Uterus (tissue), 4 donors: Measurements from ENCODE around the gene P2RY2. TPM values are rescaled to one million over a fixed set of nuclear protein-coding genes. Genes with fewer than 3 reads are reported as not detected.
A peak's percentile ranks its signal among the peaks of the same experiment; 100 is the strongest.

Experiments
- DNase-seq, 2 donors: peaks; one replicate each; pipeline ENCODE4 v3.0.0-alpha.2; 2019 to 2020
- H3K27ac ChIP-seq, 2 donors: fragments of 200-600 bp; sonication (generic); 1 replicate in 1 of 2; 2 replicates in 1 of 2; pipeline ENCODE4 v1.5.1; 2016 to 2018
- H3K27me3 ChIP-seq, 2 donors: fragments of 200-600 bp; sonication (generic); one replicate each; pipeline ENCODE4 v1.5.1; 2018 to 2019; ENCODE audit warnings: control low read depth in 1 of 2
- H3K36me3 ChIP-seq, 2 donors: fragments of 200-600 bp; sonication (generic); one replicate each; pipeline ENCODE4 v1.5.1; 2019; ENCODE audit warnings: control low read depth in 1 of 2
- H3K4me1 ChIP-seq, 2 donors: fragments of 200-600 bp; sonication (generic); one replicate each; pipeline ENCODE4 v1.5.1; 2018 to 2019; ENCODE audit warnings: control low read depth in 1 of 2
- H3K4me3 ChIP-seq, 2 donors: fragments of 200-600 bp; sonication (generic); 1 replicate in 1 of 2; 2 replicates in 1 of 2; pipeline ENCODE4 v1.5.1; 2018 to 2019; ENCODE audit warnings: mild to moderate bottlenecking in 1 of 2
- H3K9me3 ChIP-seq, 2 donors: fragments of 200-600 bp; sonication (generic); one replicate each; pipeline ENCODE4 v1.5.1; 2019; ENCODE audit warnings: control low read depth in 1 of 2
- CTCF ChIP-seq, 4 experiments: fragments of 200-600 bp in 2 of 4; fragments of 450-650 bp in 2 of 4; sonication (generic) in 2 of 4; IDR thresholded peaks; one replicate each; pipeline ENCODE4 v1.5.1; 2016 to 2019; ENCODE audit warnings: antibody characterized with exemption in 4 of 4, mild to moderate bottlenecking in 2 of 4, moderate library complexity in 1 of 4
- POLR2A ChIP-seq, 2 donors: fragments of 450-650 bp; IDR thresholded peaks; one replicate each; pipeline ENCODE4 v1.6.1; 2016; ENCODE audit warnings: antibody characterized with exemption in 2 of 2, mild to moderate bottlenecking in 1 of 2, moderate library complexity in 1 of 2
- intact Hi-C: fragments of 100-400 bp; cut with DNase I; formaldehyde crosslinking; loops from one replicate; pipeline ENCODE4 v1.15.1; 2023; ENCODE audit warnings: low total_unique reads
- total RNA-seq, 4 donors: library from RNA; depleted of rRNA in 3 of 4; stranded (reverse); fragments of >200 nt in 3 of 4; gene quantifications; one replicate each; pipeline versions ENCODE4 v1.1.0 to v1.2.4, GENCODE V29; 2014 to 2023
- donor health status: DM: yes; HTN: yes; CAD: no.

The P2RY2 gene
- total RNA-seq, 4 donors from 2014 or later = 0.98 to 3.1 (median 2.8) TPM; not detected in 1

GRCh38 chr11:73252577-73253191, 34.6 kb downstream of the P2RY2 start:
- Histone ChIP-seq H3K27ac (no peak overlapping the region), H3K27me3 (no peaks in the 10 kb centered on the region), H3K9me3 (no peaks in the 10 kb centered on the region), H3K4me3 (no peak overlapping the region), H3K4me1 (no peaks in the 10 kb centered on the region), H3K36me3 (no peaks in the 10 kb centered on the region)
- intact Hi-C loops = no loop called here
- TF ChIP-seq POLR2A (IDR thresholded peaks at IDR 0.05) (no peak), CTCF (IDR thresholded peaks at IDR 0.05) (no peak)
- DNase-seq = peak in 1 of 2 donors; percentile 1

GRCh38 chr11:73257342-73258103, 39.4 kb downstream of the P2RY2 start:
- TF ChIP-seq CTCF (IDR thresholded peaks at IDR 0.05) = no peak
- no peak for TF ChIP-seq POLR2A (IDR thresholded peaks at IDR 0.05)
- no peak overlapping the region for H3K4me3 ChIP-seq

GRCh38 chr11:73258104-73259035, 40.3 kb downstream of the P2RY2 start:
- no peak overlapping the region for H3K27ac ChIP-seq
- no peak overlapping the region for H3K4me3 ChIP-seq
- TF ChIP-seq POLR2A (IDR thresholded peaks at IDR 0.05) (no peak), CTCF (IDR thresholded peaks at IDR 0.05) (no peak)
- H3K4me1 ChIP-seq = no peaks in the 10 kb centered on the region
- H3K36me3 ChIP-seq = no peaks in the 10 kb centered on the region
- peak in 1 of 2 donors; percentile 5 for DNase-seq
- intact Hi-C loops = no loop called here
- no peaks in the 10 kb centered on the region for H3K27me3 ChIP-seq
- no peaks in the 10 kb centered on the region for H3K9me3 ChIP-seq

More at GRCh38 chr11:73257342-73258103, 39.4 kb downstream of the P2RY2 start:
- H3K27me3 ChIP-seq = no peaks in the 10 kb centered on the region
- no peaks in the 10 kb centered on the region for H3K36me3 ChIP-seq
- DNase-seq = peak in 1 of 2 donors; percentile 13
- intact Hi-C loops = no loop called here
- H3K27ac ChIP-seq = no peak overlapping the region
- H3K4me1 ChIP-seq = no peaks in the 10 kb centered on the region
- no peaks in the 10 kb centered on the region for H3K9me3 ChIP-seq

GRCh38 chr11:73259406-73260126, 41.5 kb downstream of the P2RY2 start:
- Histone ChIP-seq H3K27ac (no peak overlapping the region), H3K9me3 (no peaks in the 10 kb centered on the region), H3K36me3 (no peaks in the 10 kb centered on the region), H3K27me3 (peaks cover 0 to 9% of the 10 kb centered on the region in 2 donors), H3K4me1 (peaks cover 0 to 6% of the 10 kb centered on the region in 2 donors), H3K4me3 (no peak overlapping the region)
- DNase-seq = peak in 1 of 2 donors; percentile 8
- intact Hi-C loops = no loop called here
- TF ChIP-seq POLR2A (IDR thresholded peaks at IDR 0.05) (no peak), CTCF (IDR thresholded peaks at IDR 0.05) (no peak)
